HepG2 (cell line): ENCODE results near the gene P2RY1. TPM values are rescaled to one million over a fixed set of nuclear protein-coding genes. Genes with fewer than 3 reads are reported as not detected.

Source experiments
- ATAC-seq: fragments of 200-7000 bp; cut with Tn5 transposase; 3 replicates; pipeline ENCODE4 v1.9.1; 2020; ENCODE audit warnings: mild to moderate bottlenecking, moderate library complexity
- BruUV-seq: library from RNA; stranded (reverse); fragments of 400-500 nt; replicated peaks from 2 replicates; lab custom pipeline; 2021; lab: Mats Ljungman, UMichigan
- CTCF ChIA-PET: fragments of 300-600 bp; formaldehyde crosslinking; extraction: SDS; loops from one replicate; lab custom pipeline; 2021; ENCODE audit warnings: low total read pairs, inconsistent platforms, low intra/inter-chr PET ratio; lab: Yijun Ruan, JAX
- POLR2A ChIA-PET: fragments of 350-600 bp; sonication (Branson Sonifier 250); formaldehyde crosslinking; loops from one replicate; lab custom pipeline; 2020; ENCODE audit warnings: antibody characterized with exemption, inconsistent platforms; lab: Yijun Ruan, JAX
- DNase-seq: peaks from one replicate; pipeline ENCODE4 v3.0.0-alpha.2; 2015; ENCODE audit warnings: low spot score
- FAIRE-seq: peaks from 3 replicates; lab custom pipeline; 2011; peaks lifted over from hg19 to GRCh38; lab: Jason Lieb, UNC
- H2AFZ ChIP-seq: one replicate; pipeline ENCODE4 v1.6.1; 2011; ENCODE audit warnings: low read length, inconsistent platforms
- H3K27ac ChIP-seq: fragments of 300-600 bp; 3 replicates; pipeline ENCODE4 v1.8.0; 2011; ENCODE audit warnings: mixed run types, mild to moderate bottlenecking, mixed read lengths, low read length, inconsistent platforms; ENCODE audit not compliant: insufficient read depth; ENCODE audit errors: extremely low read length
- H3K27me3 ChIP-seq, 2 experiments: fragments of 200-600 bp in 1 of 2; 2 replicates in 1 of 2; 3 replicates in 1 of 2; pipeline versions ENCODE4 v1.6.0 to v1.8.0; 2011; ENCODE audit warnings: low read length in 2 of 2, mild to moderate bottlenecking in 2 of 2, moderate library complexity in 2 of 2, inconsistent platforms in 1 of 2; ENCODE audit not compliant: insufficient read depth in 2 of 2, control insufficient read depth in 1 of 2
- H3K36me3 ChIP-seq, 2 experiments: fragments of 200-600 bp in 1 of 2; replicated peaks in 1 of 2; 2 replicates in 1 of 2; 3 replicates in 1 of 2; pipeline versions ENCODE4 v1.5.1 to v1.8.0; 2011; ENCODE audit warnings: low read length in 2 of 2, inconsistent platforms in 1 of 2; ENCODE audit not compliant: insufficient read depth in 2 of 2, control insufficient read depth in 1 of 2
- H3K4me1 ChIP-seq: 2 replicates; pipeline ENCODE4 v1.5.1; 2012; ENCODE audit warnings: low read length, inconsistent platforms; ENCODE audit not compliant: insufficient read depth
- H3K4me2 ChIP-seq: 2 replicates; pipeline ENCODE4 v1.6.0; 2011; ENCODE audit warnings: low read depth, low read length, inconsistent platforms
- H3K4me3 ChIP-seq, 3 experiments: fragments of 200-600 bp in 1 of 3; sonication (generic), shearing (Covaris generic) in 1 of 3; replicated peaks in 1 of 3; 2 replicates each; pipeline ENCODE4 v1.5.1; 2011 to 2016; ENCODE audit warnings: low read length in 3 of 3, inconsistent platforms in 2 of 3, low read depth in 2 of 3, mild to moderate bottlenecking in 2 of 3, control low read depth in 1 of 3, mixed read lengths in 1 of 3; ENCODE audit not compliant: insufficient read depth in 1 of 3
- H3K79me2 ChIP-seq: one replicate; pipeline ENCODE4 v1.6.1; 2011; ENCODE audit warnings: low read length, inconsistent platforms; ENCODE audit not compliant: insufficient read depth
- H3K9ac ChIP-seq: 2 replicates; pipeline ENCODE4 v1.6.0; 2011; ENCODE audit warnings: mild to moderate bottlenecking, low read depth, low read length, inconsistent platforms; ENCODE audit not compliant: insufficient read depth
- H3K9me3 ChIP-seq: 2 replicates; pipeline ENCODE4 v1.5.1; 2012; ENCODE audit warnings: mild to moderate bottlenecking, low read length
- H4K20me1 ChIP-seq: 2 replicates; pipeline ENCODE4 v1.6.0; 2011; ENCODE audit warnings: inconsistent platforms, mild to moderate bottlenecking, low read length, moderate library complexity; ENCODE audit not compliant: insufficient read depth
- ATM ChIP-seq: fragments of 450-650 bp; IDR thresholded peaks from 2 replicates; pipeline ENCODE4 v1.7.1; 2017; ENCODE audit warnings: mild to moderate bottlenecking, borderline replicate concordance
- MBNL3 ChIP-seq: fragments of 250-450 bp; sonication (Bioruptor Pico); conservative IDR thresholded peaks from 2 replicates; pipeline ENCODE4 v1.8.0; 2022; ENCODE audit warnings: mild to moderate bottlenecking, inconsistent platforms
- MTA3 ChIP-seq: sonication (generic); formaldehyde crosslinking; IDR thresholded peaks from 2 replicates; pipeline ENCODE4 v1.4.0; 2020; ENCODE audit warnings: missing genetic modification reagents
- NFYB ChIP-seq: sonication (generic); formaldehyde crosslinking; IDR thresholded peaks from 2 replicates; pipeline ENCODE4 v1.4.0; 2020; ENCODE audit warnings: missing genetic modification reagents
- SAP130 ChIP-seq: IDR thresholded peaks from 2 replicates; pipeline ENCODE4 v1.6.1; 2016; ENCODE audit warnings: low read depth
- TEAD2 ChIP-seq: sonication (generic); formaldehyde crosslinking; IDR thresholded peaks from 2 replicates; pipeline ENCODE4 v1.9.0; 2021; ENCODE audit warnings: missing genetic modification reagents
- TSC22D2 ChIP-seq: sonication (generic); formaldehyde crosslinking; IDR thresholded peaks from 2 replicates; pipeline ENCODE4 v1.5.1; 2020; ENCODE audit warnings: missing genetic modification reagents, mild to moderate bottlenecking, borderline replicate concordance
- ZNF460 ChIP-seq: sonication (generic); formaldehyde crosslinking; IDR thresholded peaks from 2 replicates; pipeline ENCODE4 v1.5.1; 2020; ENCODE audit warnings: missing genetic modification reagents, mild to moderate bottlenecking, borderline replicate concordance
- ZNF644 ChIP-seq: IDR thresholded peaks from 2 replicates; pipeline ENCODE4 v1.6.1; 2016; ENCODE audit warnings: low read depth
- WGBS: methylation state at CpG from one replicate; pipeline ENCODE4 v1.1.6; 2017; ENCODE audit warnings: low lambda C conversion rate; 5-methylcytosine and 5-hydroxymethylcytosine counted together
- in situ Hi-C: cut with HindIII; loops from 2 replicates; pipeline ENCODE4 v1.10.0; 2017; ENCODE audit warnings: low pct_unique_long_range_greater_than_20kb; ENCODE audit not compliant: extremely low pct_ligation_motif_present
- intact Hi-C: fragments of 100-400 bp; cut with micrococcal nuclease; formaldehyde crosslinking; loops from one replicate; pipeline ENCODE4 v1.10.0; 2022; ENCODE audit not compliant: unreplicated experiment
- polyA plus RNA-seq, 8 experiments: library from polyadenylated mRNA; depleted of rRNA in 3 of 8; stranded (reverse) in 7 of 8; unstranded in 1 of 8; fragments of >200 nt; fragmentation: Illumina TruSeq in 4 of 8; extraction: Trizol in 4 of 8; gene quantifications; 2 replicates each; pipeline versions ENCODE4 v1.2.1 to v1.2.3, GENCODE V29; 2011 to 2016; ENCODE audit warnings: low read depth in 4 of 8, missing spikeins in 1 of 8, mixed read lengths in 1 of 8; ENCODE audit not compliant: insufficient read depth in 1 of 8
- total RNA-seq, 5 experiments: library from RNA; depleted of rRNA; stranded (reverse); fragments of >200 nt; fragmentation: Illumina TruSeq; extraction: Trizol; gene quantifications; 2 replicates each; pipeline ENCODE4 v1.2.3, GENCODE V29; 2016; ENCODE audit warnings: low read depth in 1 of 5
- TF ChIP-seq, protein P1 (sequence below): sonication (generic); formaldehyde crosslinking; IDR thresholded peaks from 2 replicates; pipeline ENCODE4 v1.5.0; 2020; ENCODE audit warnings: mild to moderate bottlenecking, missing genetic modification reagents
- TF ChIP-seq, protein P2 (sequence below): sonication (generic); formaldehyde crosslinking; IDR thresholded peaks from 2 replicates; pipeline ENCODE4 v1.8.1; 2023; ENCODE audit warnings: mild to moderate bottlenecking, missing genetic modification reagents, borderline replicate concordance
- TF ChIP-seq, protein P3 (sequence below): sonication (generic); formaldehyde crosslinking; IDR thresholded peaks from 2 replicates; pipeline ENCODE4 v1.8.1; 2023; ENCODE audit warnings: mild to moderate bottlenecking, inconsistent platforms, moderate library complexity, missing genetic modification reagents, borderline replicate concordance
- TF ChIP-seq, protein P4 (sequence below): IDR thresholded peaks from 2 replicates; pipeline ENCODE4 v1.6.1; 2016

Gene P2RY1
- total and polyA plus RNA-seq, 2 of the 13 experiments (the other 11 are each of a cell fraction or from before 2014, with no cell fraction given), result not detected

DNA sequence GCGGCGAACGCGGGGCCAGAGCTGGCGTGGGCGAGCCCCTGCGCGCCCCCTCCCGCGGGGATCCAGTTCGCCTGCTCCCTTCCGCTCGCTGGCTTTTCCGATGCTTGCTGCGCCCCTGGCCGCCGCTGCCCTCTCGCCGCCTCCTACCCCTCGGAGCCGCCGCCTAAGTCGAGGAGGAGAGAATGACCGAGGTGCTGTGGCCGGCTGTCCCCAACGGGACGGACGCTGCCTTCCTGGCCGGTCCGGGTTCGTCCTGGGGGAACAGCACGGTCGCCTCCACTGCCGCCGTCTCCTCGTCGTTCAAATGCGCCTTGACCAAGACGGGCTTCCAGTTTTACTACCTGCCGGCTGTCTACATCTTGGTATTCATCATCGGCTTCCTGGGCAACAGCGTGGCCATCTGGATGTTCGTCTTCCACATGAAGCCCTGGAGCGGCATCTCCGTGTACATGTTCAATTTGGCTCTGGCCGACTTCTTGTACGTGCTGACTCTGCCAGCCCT lies 721 bp downstream of the P2RY1 start:
- CTCF ChIA-PET, result no interaction called here
- intact Hi-C loops (no loop called here), in situ Hi-C loops (no loop called here)
- no peak for DNase-seq
- H3K9ac ChIP-seq, result no peak overlapping the region
- H4K20me1 ChIP-seq, result no peaks in the 10 kb centered on the region
- no peaks in the 10 kb centered on the region for H3K4me1 ChIP-seq
- 82% methylated on average over 47 of the region's 47 CpGs for WGBS
- no peaks in the 10 kb centered on the region for H3K9me3 ChIP-seq
- no peak for ATAC-seq
- POLR2A ChIA-PET, result no interaction called here
- FAIRE-seq, result no peak
- H2AFZ ChIP-seq, result no peak overlapping the region
- no peak for TF ChIP-seq TEAD2
- TF ChIP-seq ATM, result no peak
- TF ChIP-seq ZNF644 (CRISPR knock-in tag), result no peak
- TF ChIP-seq ZNF460 (CRISPR knock-in tag), result no peak
- H3K27ac ChIP-seq, result no peak overlapping the region
- H3K4me2 ChIP-seq, result no peak overlapping the region
- no peaks in the 10 kb centered on the region for H3K36me3 ChIP-seq
- H3K27me3 ChIP-seq, result no peaks in the 10 kb centered on the region
- BruUV-seq, result no TSS peak
- H3K79me2 ChIP-seq, result no peaks in the 10 kb centered on the region
- no peak overlapping the region for H3K4me3 ChIP-seq

DNA sequence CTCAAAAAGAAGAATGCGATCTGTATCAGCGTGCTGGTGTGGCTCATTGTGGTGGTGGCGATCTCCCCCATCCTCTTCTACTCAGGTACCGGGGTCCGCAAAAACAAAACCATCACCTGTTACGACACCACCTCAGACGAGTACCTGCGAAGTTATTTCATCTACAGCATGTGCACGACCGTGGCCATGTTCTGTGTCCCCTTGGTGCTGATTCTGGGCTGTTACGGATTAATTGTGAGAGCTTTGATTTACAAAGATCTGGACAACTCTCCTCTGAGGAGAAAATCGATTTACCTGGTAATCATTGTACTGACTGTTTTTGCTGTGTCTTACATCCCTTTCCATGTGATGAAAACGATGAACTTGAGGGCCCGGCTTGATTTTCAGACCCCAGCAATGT lies 1.3 kb downstream of the P2RY1 start:
- DNase-seq (no peak), FAIRE-seq (no peak), ATAC-seq (no peak)
- Histone ChIP-seq H3K27me3 (no peaks in the 10 kb centered on the region), H3K27ac (no peak overlapping the region), H3K79me2 (no peaks in the 10 kb centered on the region), H2AFZ (no peak overlapping the region), H4K20me1 (no peaks in the 10 kb centered on the region), H3K9ac (no peak overlapping the region), H3K4me3 (no peak overlapping the region), H3K36me3 (no peaks in the 10 kb centered on the region), H3K4me1 (no peaks in the 10 kb centered on the region), H3K9me3 (no peaks in the 10 kb centered on the region), H3K4me2 (no peak overlapping the region)
- in situ Hi-C loops, result no loop called here
- intact Hi-C loops, result no loop called here
- no TSS peak for BruUV-seq
- WGBS, result 14% methylated on average over 12 of the region's 14 CpGs
- ChIA-PET CTCF (no interaction called here), POLR2A (no interaction called here)
- no peak for TF ChIP-seq SAP130 (CRISPR knock-in tag)
- no peak for TF ChIP-seq MBNL3
- TF ChIP-seq, protein P1, sequence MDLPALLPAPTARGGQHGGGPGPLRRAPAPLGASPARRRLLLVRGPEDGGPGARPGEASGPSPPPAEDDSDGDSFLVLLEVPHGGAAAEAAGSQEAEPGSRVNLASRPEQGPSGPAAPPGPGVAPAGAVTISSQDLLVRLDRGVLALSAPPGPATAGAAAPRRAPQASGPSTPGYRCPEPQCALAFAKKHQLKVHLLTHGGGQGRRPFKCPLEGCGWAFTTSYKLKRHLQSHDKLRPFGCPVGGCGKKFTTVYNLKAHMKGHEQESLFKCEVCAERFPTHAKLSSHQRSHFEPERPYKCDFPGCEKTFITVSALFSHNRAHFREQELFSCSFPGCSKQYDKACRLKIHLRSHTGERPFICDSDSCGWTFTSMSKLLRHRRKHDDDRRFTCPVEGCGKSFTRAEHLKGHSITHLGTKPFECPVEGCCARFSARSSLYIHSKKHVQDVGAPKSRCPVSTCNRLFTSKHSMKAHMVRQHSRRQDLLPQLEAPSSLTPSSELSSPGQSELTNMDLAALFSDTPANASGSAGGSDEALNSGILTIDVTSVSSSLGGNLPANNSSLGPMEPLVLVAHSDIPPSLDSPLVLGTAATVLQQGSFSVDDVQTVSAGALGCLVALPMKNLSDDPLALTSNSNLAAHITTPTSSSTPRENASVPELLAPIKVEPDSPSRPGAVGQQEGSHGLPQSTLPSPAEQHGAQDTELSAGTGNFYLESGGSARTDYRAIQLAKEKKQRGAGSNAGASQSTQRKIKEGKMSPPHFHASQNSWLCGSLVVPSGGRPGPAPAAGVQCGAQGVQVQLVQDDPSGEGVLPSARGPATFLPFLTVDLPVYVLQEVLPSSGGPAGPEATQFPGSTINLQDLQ, result no peak
- TF ChIP-seq, protein P2, sequence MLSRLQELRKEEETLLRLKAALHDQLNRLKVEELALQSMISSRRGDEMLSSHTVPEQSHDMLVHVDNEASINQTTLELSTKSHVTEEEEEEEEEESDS (CRISPR knock-in tag), result no peak
- TF ChIP-seq, protein P3, sequence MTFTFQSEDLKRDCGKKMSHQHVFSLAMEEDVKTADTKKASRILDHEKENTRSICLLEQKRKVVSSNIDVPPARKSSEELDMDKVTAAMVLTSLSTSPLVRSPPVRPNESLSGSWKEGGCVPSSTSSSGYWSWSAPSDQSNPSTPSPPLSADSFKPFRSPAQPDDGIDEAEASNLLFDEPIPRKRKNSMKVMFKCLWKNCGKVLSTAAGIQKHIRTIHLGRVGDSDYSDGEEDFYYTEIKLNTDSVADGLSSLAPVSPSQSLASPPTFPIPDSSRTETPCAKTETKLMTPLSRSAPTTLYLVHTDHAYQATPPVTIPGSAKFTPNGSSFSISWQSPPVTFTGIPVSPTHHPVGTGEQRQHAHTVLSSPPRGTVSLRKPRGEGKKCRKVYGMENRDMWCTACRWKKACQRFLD (CRISPR knock-in tag), result no peak
- TF ChIP-seq TSC22D2 (CRISPR knock-in tag), result no peak
- no peak for TF ChIP-seq NFYB
- TF ChIP-seq MTA3 (CRISPR knock-in tag), result no peak
- TF ChIP-seq, protein P4, sequence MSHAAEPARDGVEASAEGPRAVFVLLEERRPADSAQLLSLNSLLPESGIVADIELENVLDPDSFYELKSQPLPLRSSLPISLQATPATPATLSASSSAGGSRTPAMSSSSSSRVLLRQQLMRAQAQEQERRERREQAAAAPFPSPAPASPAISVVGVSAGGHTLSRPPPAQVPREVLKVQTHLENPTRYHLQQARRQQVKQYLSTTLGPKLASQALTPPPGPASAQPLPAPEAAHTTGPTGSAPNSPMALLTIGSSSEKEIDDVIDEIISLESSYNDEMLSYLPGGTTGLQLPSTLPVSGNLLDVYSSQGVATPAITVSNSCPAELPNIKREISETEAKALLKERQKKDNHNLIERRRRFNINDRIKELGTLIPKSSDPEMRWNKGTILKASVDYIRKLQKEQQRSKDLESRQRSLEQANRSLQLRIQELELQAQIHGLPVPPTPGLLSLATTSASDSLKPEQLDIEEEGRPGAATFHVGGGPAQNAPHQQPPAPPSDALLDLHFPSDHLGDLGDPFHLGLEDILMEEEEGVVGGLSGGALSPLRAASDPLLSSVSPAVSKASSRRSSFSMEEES, result no peak
